Endothelial cell (in vitro differentiated cells): Measurements from ENCODE around the gene HDAC7. TPM values are rescaled to one million over a fixed set of nuclear protein-coding genes. Genes with fewer than 3 reads are reported as not detected.

ENCODE experiments used
- DNase-seq: peaks from one replicate; pipeline ENCODE4 v3.0.0; 2021; ENCODE audit warnings: low spot score
- H3K27ac Mint-ChIP-seq: one replicate; pipeline ENCODE4 v1.8.0; 2021; ENCODE audit warnings: mixed read lengths, inconsistent platforms; ENCODE audit not compliant: unreplicated experiment
- H3K27me3 Mint-ChIP-seq: one replicate; pipeline ENCODE4 v1.8.0; 2021; ENCODE audit warnings: mild to moderate bottlenecking, moderate library complexity, mixed read lengths, inconsistent platforms; ENCODE audit not compliant: unreplicated experiment
- H3K36me3 Mint-ChIP-seq: one replicate; pipeline ENCODE4 v1.8.0; 2021; ENCODE audit warnings: mild to moderate bottlenecking, low read depth, mixed read lengths, inconsistent platforms; ENCODE audit not compliant: unreplicated experiment
- H3K4me1 Mint-ChIP-seq: one replicate; pipeline ENCODE4 v1.8.0; 2021; ENCODE audit warnings: mild to moderate bottlenecking, mixed read lengths, inconsistent platforms; ENCODE audit not compliant: unreplicated experiment
- H3K4me3 Mint-ChIP-seq: one replicate; pipeline ENCODE4 v1.8.0; 2021; ENCODE audit warnings: mild to moderate bottlenecking, mixed read lengths, inconsistent platforms; ENCODE audit not compliant: unreplicated experiment
- H3K9me3 Mint-ChIP-seq: one replicate; pipeline ENCODE4 v1.8.0; 2021; ENCODE audit warnings: mixed read lengths, inconsistent platforms; ENCODE audit not compliant: unreplicated experiment
- CTCF ChIP-seq: fragments of 200-600 bp; sonication (generic); IDR thresholded peaks from one replicate; pipeline ENCODE4 v1.5.0; 2021; ENCODE audit warnings: antibody characterized with exemption; ENCODE audit not compliant: unreplicated experiment
- total RNA-seq: library from RNA; stranded (reverse); fragmentation: NEBNext Ultra II Directional; extraction: Animal tissue kit (Norgen Biotek cat#: 25700); gene quantifications from one replicate; pipeline ENCODE4 v1.2.1, GENCODE V29; 2021; ENCODE audit not compliant: unreplicated experiment

The HDAC7 gene
- total RNA-seq, 1 donor from 2014 or later, result 387 TPM

DNA sequence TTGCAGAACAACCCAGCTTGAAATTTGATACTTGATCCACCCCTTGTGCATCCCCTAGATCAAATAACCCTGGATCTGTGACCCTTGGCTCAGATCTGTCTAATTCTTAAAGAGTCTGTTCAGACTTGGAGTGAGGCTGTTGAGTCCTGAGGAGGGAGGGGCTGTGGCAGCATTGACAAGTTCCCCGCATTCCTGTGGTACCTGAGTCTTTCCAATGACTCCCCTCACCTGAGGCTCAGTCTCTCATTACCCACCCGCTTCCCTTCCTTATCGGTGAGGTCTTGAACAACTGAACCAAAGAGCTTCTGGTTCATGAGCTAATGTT is 16.1 kb upstream of the HDAC7 start:
- peak overlapping the region; percentile 28 for H3K4me3 Mint-ChIP-seq
- H3K36me3 Mint-ChIP-seq, result no peaks in the 10 kb centered on the region
- DNase-seq, result no peak

DNA sequence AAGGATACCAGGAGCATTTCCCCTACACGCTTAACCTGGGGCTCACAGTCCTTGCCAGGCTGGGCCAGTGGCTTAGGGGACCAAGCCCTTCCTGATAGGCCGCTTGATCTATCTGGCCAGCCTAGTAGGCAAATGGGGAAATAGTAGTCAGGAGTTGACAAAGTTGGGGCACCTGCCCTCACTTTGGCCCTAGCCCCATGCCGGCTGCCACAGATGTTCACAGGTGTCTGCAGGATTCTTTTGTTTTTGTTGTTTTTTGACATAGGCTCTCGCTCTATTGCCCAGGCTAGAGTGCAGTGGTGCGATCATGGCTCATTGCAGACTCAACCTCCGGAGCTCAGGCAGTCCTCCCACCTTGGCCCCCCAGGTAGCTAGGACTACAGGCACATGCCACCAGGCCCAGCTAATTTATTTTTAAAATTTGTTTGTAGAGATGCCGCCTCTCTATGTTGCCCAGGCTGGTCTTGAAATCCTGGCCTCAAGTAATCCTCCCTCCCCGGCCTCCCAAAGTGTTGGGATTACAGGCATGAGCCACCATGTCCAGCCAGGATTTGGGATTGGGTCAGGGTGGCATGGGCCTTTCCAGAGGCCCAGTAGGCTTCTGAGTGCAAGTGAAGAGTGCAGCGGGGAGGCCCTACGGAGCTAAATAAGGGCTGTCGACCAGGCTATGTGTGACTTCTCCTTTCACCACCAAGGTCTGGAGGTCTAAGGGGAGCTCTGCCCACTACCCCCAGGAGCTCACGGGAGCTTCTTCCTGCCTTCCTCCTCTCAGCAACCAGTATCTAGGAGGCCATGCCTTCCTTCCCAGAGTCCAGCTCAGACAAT is 15.5 kb upstream of the HDAC7 start:
- no peak for TF ChIP-seq CTCF
- H3K27ac Mint-ChIP-seq, result peak overlapping the region; percentile 12
- no peak for DNase-seq

More for the DNA sequence above, 16.1 kb upstream of the HDAC7 start:
- TF ChIP-seq CTCF, result no peak
- H3K9me3 Mint-ChIP-seq, result no peaks in the 10 kb centered on the region
- H3K4me1 Mint-ChIP-seq, result peaks cover 50% of the 10 kb centered on the region
- H3K27me3 Mint-ChIP-seq, result peaks cover 13% of the 10 kb centered on the region
- H3K27ac Mint-ChIP-seq, result peak overlapping the region; percentile 12

GRCh38 chr12:47834199-47834903 is 14.6 kb upstream of the HDAC7 start:
- Mint-ChIP-seq H3K4me1 (peaks cover 56% of the 10 kb centered on the region), H3K27ac (no peak overlapping the region)

More for the DNA sequence above, 15.5 kb upstream of the HDAC7 start:
- Mint-ChIP-seq H3K4me3 (peak overlapping the region; percentile 28), H3K9me3 (no peaks in the 10 kb centered on the region), H3K27me3 (peaks cover 12% of the 10 kb centered on the region), H3K36me3 (no peaks in the 10 kb centered on the region), H3K4me1 (peaks cover 52% of the 10 kb centered on the region)

DNA sequence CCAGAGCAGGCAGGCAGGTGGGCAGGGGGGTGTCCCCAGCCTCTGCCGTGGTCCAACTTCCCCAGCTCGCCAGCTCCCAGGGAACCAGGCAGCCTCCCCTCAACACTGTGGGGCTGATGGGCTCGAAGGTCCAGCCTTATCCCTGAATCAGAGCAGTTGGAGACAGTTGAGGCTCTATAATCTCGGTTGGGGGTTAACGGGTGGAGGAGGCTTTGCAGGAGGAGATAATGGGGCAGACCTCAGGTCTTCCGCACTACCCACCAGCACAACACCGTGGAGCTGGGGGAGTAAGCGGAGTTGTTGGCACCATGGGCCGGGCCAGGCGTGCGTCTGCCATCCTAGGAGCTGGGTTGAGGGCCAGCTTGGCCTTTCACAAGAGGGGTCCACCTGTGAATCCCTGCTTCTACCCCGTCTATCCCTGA is 13.9 kb upstream of the HDAC7 start:
- no peaks in the 10 kb centered on the region for H3K9me3 Mint-ChIP-seq
- TF ChIP-seq CTCF, result no peak
- peaks cover 10% of the 10 kb centered on the region for H3K27me3 Mint-ChIP-seq
- no peak overlapping the region for H3K27ac Mint-ChIP-seq
- H3K36me3 Mint-ChIP-seq, result no peaks in the 10 kb centered on the region
- no peak overlapping the region for H3K4me3 Mint-ChIP-seq
- no peak for DNase-seq
- H3K4me1 Mint-ChIP-seq, result peaks cover 61% of the 10 kb centered on the region

More at GRCh38 chr12:47834199-47834903, 14.6 kb upstream of the HDAC7 start:
- no peak overlapping the region for H3K4me3 Mint-ChIP-seq
- no peak for DNase-seq
- no peaks in the 10 kb centered on the region for H3K9me3 Mint-ChIP-seq
- no peak for TF ChIP-seq CTCF
- H3K27me3 Mint-ChIP-seq, result peaks cover 12% of the 10 kb centered on the region
- H3K36me3 Mint-ChIP-seq, result no peaks in the 10 kb centered on the region
